Measurements from ENCODE around the gene DST. TPM values are rescaled to one million over a fixed set of nuclear protein-coding genes. Genes with fewer than 3 reads are reported as not detected.

The DST gene
- total and polyA plus RNA-seq, 2 of the 4 experiments (the other 2 are of a cell fraction), result 97.7 to 452 TPM

- Histone ChIP-seq H4K5ac (ENCODE audit: low read depth, low read length) (no peak overlapping the region), H4K8ac (ENCODE audit: low read depth in 2 of 2, low read length in 2 of 2) (no peak overlapping the region), H3K56ac (ENCODE audit: extremely low read depth, insufficient read depth, low read length) (no peak overlapping the region), H4K20me1 (ENCODE audit: insufficient read depth, low read length) (no peaks in the 10 kb centered on the region), H2BK15ac (ENCODE audit: low read depth, low read length) (no peak overlapping the region), H2AK5ac (ENCODE audit: low read depth, low read length) (no peak overlapping the region), H3K9me1 (ENCODE audit: insufficient read depth, low read length) (no peaks in the 10 kb centered on the region), H3K9me3 (ENCODE audit: control insufficient read depth, insufficient read depth, low read length) (peaks cover 11% of the 10 kb centered on the region; the same call in 1 of the 2 replicates), H3K4me2 (ENCODE audit: low read depth, low read length) (no peak overlapping the region), H2AK9ac (replicated peaks; ENCODE audit: low read depth, low read length, poor library complexity) (no peak overlapping the region), H3K79me1 (ENCODE audit: low read depth in 1 of 2, low read length in 2 of 2) (no peaks in the 10 kb centered on the region), H3K27ac (ENCODE audit: insufficient read depth, low read length) (no peak overlapping the region), H3K9ac (ENCODE audit: low read depth, low read length) (no peak overlapping the region), H2BK20ac (ENCODE audit: low read depth, low read length) (no peak overlapping the region), H2AFZ (replicated peaks; ENCODE audit: low read length, poor library complexity) (no peak overlapping the region), H3K27me3 (ENCODE audit: control insufficient read depth, insufficient read depth, low read length) (no peaks in the 10 kb centered on the region; the same call in 1 of the 2 replicates), H3K36me3 (ENCODE audit: control insufficient read depth, insufficient read depth, low read length) (no peaks in the 10 kb centered on the region), H3K4me3 (ENCODE audit: insufficient read depth, low read depth, low read length) (no peak overlapping the region), H3K14ac (replicated peaks; ENCODE audit: low read depth, low read length) (no peak overlapping the region), H4K91ac (ENCODE audit: insufficient read depth, low read depth, low read length) (no peak overlapping the region), H2BK5ac (ENCODE audit: low read depth, low read length, poor library complexity, severe bottlenecking) (no peak overlapping the region), H2BK120ac (ENCODE audit: low read depth, low read length) (no peak overlapping the region), H3K4me1 (ENCODE audit: control insufficient read depth, insufficient read depth, low read length) (no peaks in the 10 kb centered on the region), H3K4ac (ENCODE audit: low read depth, low read length) (no peak overlapping the region), H3K18ac (ENCODE audit: low read depth, low read length) (no peak overlapping the region), H3K23ac (ENCODE audit: low read depth, low read length) (no peak overlapping the region)
- DNase-seq, result no peak
- dilution Hi-C loops (cut with HindIII; ENCODE audit: low sequenced_read_pairs, unreplicated experiment), result no loop called here
- TF ChIP-seq MXI1 (IDR thresholded peaks at IDR 0.05; ENCODE audit: borderline replicate concordance, low read depth, low read length) (no peak), POLR2A (IDR thresholded peaks at IDR 0.05; ENCODE audit: low read depth, low read length) (no peak), CEBPB (IDR thresholded peaks at IDR 0.05; ENCODE audit: low read depth, low read length) (no peak), RFX5 (IDR thresholded peaks at IDR 0.05; ENCODE audit: low read depth, low read length) (no peak), ELK1 (IDR thresholded peaks at IDR 0.05; ENCODE audit: borderline replicate concordance, low read depth, low read length) (no peak), USF2 (IDR thresholded peaks at IDR 0.05; ENCODE audit: low read depth, low read length) (no peak), SMC3 (IDR thresholded peaks at IDR 0.05; ENCODE audit: low read depth, low read length) (no peak), FOS (IDR thresholded peaks at IDR 0.05; ENCODE audit: low read depth, low read length) (no peak), RAD21 (IDR thresholded peaks at IDR 0.05; ENCODE audit: low read length) (no peak), NFE2L2 (IDR thresholded peaks at IDR 0.05; ENCODE audit: low read depth, low read length) (no peak)
- ChIA-PET CTCF (no interaction called here), POLR2A (ENCODE audit: unreplicated experiment) (no interaction called here)
- in situ Hi-C loops (cut with MboI; ENCODE audit: low sequenced_read_pairs), result no loop called here
- BruUV-seq (replicated peaks), result no TSS peak
- ATAC-seq (ENCODE audit: low read depth), result no peak
- intact Hi-C loops (cut with micrococcal nuclease), result no loop called here
- 94% methylated on average over 17 of the region's 24 CpGs; no CpG with 5 or more reads in 1 of the 2 experiments for WGBS, 2 experiments (ENCODE audit: extremely low coverage in 2 of 2, insufficient read length in 1 of 2)
These were observed 210.5 kb downstream of the DST start for GRCh38 chr6:56432194-56432593.
